Cardiac septum (tissue), 1 donor: ENCODE results near the gene SDF2L1. TPM values are rescaled to one million over a fixed set of nuclear protein-coding genes. Genes with fewer than 3 reads are reported as not detected.

Source experiments
- microRNA-seq: library from miRNA; unstranded; fragments of <30 nt; microRNA quantifications from one replicate; pipeline ENCODE4 v1.2.0, GENCODE V29; 2020
- total RNA-seq: library from RNA; stranded (reverse); fragmentation: NEBNext Ultra II Directional; extraction: Animal tissue kit (Norgen Biotek cat#: 25700); gene quantifications from one replicate; pipeline ENCODE4 v1.2.1, GENCODE V29; 2021
- donor health status: DM: no; HTN: no; CAD: no.

The SDF2L1 gene
- total RNA-seq, 1 donor from 2014 or later = 33.3 TPM

Small RNAs within 50 kb of the gene (microRNA-seq; reads per million reads assigned to microRNA genes)
- gene MIR130B (275 reads per million, percentile 67 among the genes with 10 or more reads in this experiment), gene MIR301B (4.4 reads per million, percentile 4 among the genes with 10 or more reads in this experiment)

Other genes starting within 250 kb of the SDF2L1 start
- gene HIC2, start 224.9 kb upstream of the SDF2L1 start, total RNA-seq = 1.9 TPM
- gene TMEM191C, start 174.9 kb upstream of the SDF2L1 start, total RNA-seq = 1.7 TPM
- gene RIMBP3C, start 90.8 kb upstream of the SDF2L1 start, total RNA-seq = 0.08 TPM
- 46.2 TPM for gene UBE2L3, start 74.6 kb upstream of the SDF2L1 start, total RNA-seq
- 5.9 TPM for gene YDJC, start 12.3 kb upstream of the SDF2L1 start, total RNA-seq
- 0.43 TPM for gene CCDC116, start 9.5 kb upstream of the SDF2L1 start, total RNA-seq
- gene PPIL2, start 23.7 kb downstream of the SDF2L1 start, total RNA-seq = 25.9 TPM
- gene YPEL1, start 93.5 kb downstream of the SDF2L1 start, total RNA-seq = 9.6 TPM
- 124 TPM for gene MAPK1, start 225.3 kb downstream of the SDF2L1 start, total RNA-seq